Loucy (cell line): Measurements from ENCODE around the gene POLR3B.

Source experiments
- H2AFZ ChIP-seq: fragments of 200-600 bp; sonication (generic); 2 replicates; pipeline ENCODE4 v1.6.0; 2016; ENCODE audit warnings: antibody characterized with exemption, mild to moderate bottlenecking, low read length, moderate library complexity
- H3F3A ChIP-seq: fragments of 200-600 bp; 2 replicates; pipeline ENCODE4 v1.6.0; 2016; ENCODE audit warnings: antibody characterized with exemption, low read depth, mild to moderate bottlenecking
- H3K27me3 ChIP-seq: fragments of 200-600 bp; sonication (generic); 2 replicates; pipeline ENCODE4 v1.6.1; 2014; ENCODE audit warnings: low read length, mild to moderate bottlenecking; ENCODE audit not compliant: insufficient read depth, poor library complexity, severe bottlenecking
- H3K36me3 ChIP-seq: fragments of 200-600 bp; sonication (generic); 2 replicates; pipeline ENCODE4 v1.6.1; 2016; ENCODE audit warnings: low read length; ENCODE audit not compliant: insufficient read depth
- H3K4me1 ChIP-seq: fragments of 200-600 bp; sonication (generic); 2 replicates; pipeline ENCODE4 v1.5.1; 2014; ENCODE audit warnings: low read length, mild to moderate bottlenecking; ENCODE audit not compliant: insufficient read depth, poor library complexity, severe bottlenecking
- H3K4me2 ChIP-seq: fragments of 200-600 bp; sonication (generic); 2 replicates; pipeline ENCODE4 v1.6.0; 2014; ENCODE audit warnings: antibody characterized with exemption, low read length, low read depth, mild to moderate bottlenecking; ENCODE audit not compliant: poor library complexity, severe bottlenecking
- H3K4me3 ChIP-seq: fragments of 200-600 bp; sonication (generic); 2 replicates; pipeline ENCODE4 v1.5.1; 2014; ENCODE audit warnings: low read length, mild to moderate bottlenecking, mixed read lengths; ENCODE audit not compliant: poor library complexity, severe bottlenecking
- H3K79me2 ChIP-seq: fragments of 200-600 bp; sonication (generic); 2 replicates; pipeline ENCODE4 v1.6.1; 2014; ENCODE audit warnings: low read length; ENCODE audit not compliant: insufficient read depth
- H3K9ac ChIP-seq: fragments of 200-600 bp; sonication (generic); 2 replicates; pipeline ENCODE4 v1.6.0; 2014; ENCODE audit warnings: mild to moderate bottlenecking, low read depth, low read length, moderate library complexity; ENCODE audit not compliant: poor library complexity, severe bottlenecking
- H3K9me2 ChIP-seq: fragments of 200-600 bp; sonication (generic); replicated peaks from 2 replicates; pipeline ENCODE4 v1.6.1; 2016; ENCODE audit warnings: low read depth, low read length, mixed read lengths
- H3K9me3 ChIP-seq: fragments of 200-600 bp; sonication (generic); 2 replicates; pipeline ENCODE4 v1.6.1; 2014; ENCODE audit warnings: mild to moderate bottlenecking, antibody characterized with exemption, low read length, low read depth; ENCODE audit not compliant: insufficient read depth
- H4K20me1 ChIP-seq: fragments of 200-600 bp; sonication (generic); 2 replicates; pipeline ENCODE4 v1.6.0; 2014; ENCODE audit warnings: antibody characterized with exemption, low read length, mild to moderate bottlenecking; ENCODE audit not compliant: insufficient read depth, poor library complexity, severe bottlenecking
- CTCF ChIP-seq: fragments of 200-600 bp; sonication (generic); conservative IDR thresholded peaks from 2 replicates; pipeline ENCODE4 v1.5.1; 2014; ENCODE audit warnings: mild to moderate bottlenecking, antibody characterized with exemption, low read length
- EZH2phosphoT487 ChIP-seq: fragments of 200-600 bp; IDR thresholded peaks from 2 replicates; pipeline ENCODE4 v1.6.1; 2018; ENCODE audit warnings: antibody characterized with exemption, mild to moderate bottlenecking, moderate library complexity, borderline replicate concordance

The POLR3B gene

GRCh38 chr12:106362971-106363370, 5.4 kb downstream of the POLR3B start:
- Histone ChIP-seq H3K36me3 (peaks cover 10% of the 10 kb centered on the region; the same call in 1 of the 2 replicates), H3K9me3 (no peaks in the 10 kb centered on the region), H3K79me2 (peaks cover 31% of the 10 kb centered on the region)

GRCh38 chr12:106364261-106364660, 6.7 kb downstream of the POLR3B start:
- Histone ChIP-seq H3K4me1 (peaks cover 27% of the 10 kb centered on the region), H3K9ac (no peak overlapping the region), H3K4me2 (no peak overlapping the region), H3F3A (no peaks in the 10 kb centered on the region), H3K9me2 (no peaks in the 10 kb centered on the region), H3K27me3 (no peaks in the 10 kb centered on the region), H3K36me3 (peaks cover 11% of the 10 kb centered on the region; the same call in 1 of the 2 replicates), H3K9me3 (no peaks in the 10 kb centered on the region), H2AFZ (no peak overlapping the region), H4K20me1 (no peaks in the 10 kb centered on the region), H3K4me3 (no peak overlapping the region), H3K79me2 (peaks cover 19% of the 10 kb centered on the region; the same call in 1 of the 2 replicates)
- TF ChIP-seq EZH2phosphoT487 (no peak), CTCF (no peak)

More at GRCh38 chr12:106362971-106363370, 5.4 kb downstream of the POLR3B start:
- Histone ChIP-seq H4K20me1 (no peaks in the 10 kb centered on the region), H3K9me2 (no peaks in the 10 kb centered on the region), H3K4me3 (no peak overlapping the region), H3F3A (no peaks in the 10 kb centered on the region), H3K4me1 (peaks cover 34% of the 10 kb centered on the region), H2AFZ (no peak overlapping the region), H3K27me3 (no peaks in the 10 kb centered on the region), H3K9ac (no peak overlapping the region), H3K4me2 (no peak overlapping the region)
- no peak for TF ChIP-seq EZH2phosphoT487
- no peak for TF ChIP-seq CTCF

- no peak overlapping the region for H2AFZ ChIP-seq
- no peak overlapping the region for H3K9ac ChIP-seq
- H3K79me2 ChIP-seq: no peaks in the 10 kb centered on the region
- H3F3A ChIP-seq: no peaks in the 10 kb centered on the region
- no peaks in the 10 kb centered on the region for H3K4me1 ChIP-seq
- no peaks in the 10 kb centered on the region for H4K20me1 ChIP-seq
- H3K27me3 ChIP-seq: no peaks in the 10 kb centered on the region
- H3K9me2 ChIP-seq: no peaks in the 10 kb centered on the region
- peaks cover 26% of the 10 kb centered on the region for H3K36me3 ChIP-seq
- no peak overlapping the region for H3K4me2 ChIP-seq
- TF ChIP-seq EZH2phosphoT487 (no peak), CTCF (no peak)
- no peaks in the 10 kb centered on the region; the same call in 1 of the 2 replicates for H3K9me3 ChIP-seq
- H3K4me3 ChIP-seq: no peak overlapping the region
Observed at GRCh38 chr12:106369624-106370346, 12.2 kb downstream of the POLR3B start.
